GM19463 (cell line): ENCODE data around the gene SHANK2.
"Not testable (repeated sequence)": the region's sequence is repeated elsewhere in the genome, so short reads cannot be mapped to it uniquely, and the experiment has no call there.

ENCODE experiments used
- ATAC-seq: cut with Tn5 transposase; IDR thresholded peaks from one replicate; pipeline ENCODE4 v1.9.1; 2021; ENCODE audit warnings: mild to moderate bottlenecking, moderate library complexity; ENCODE audit not compliant: unreplicated experiment

The SHANK2 gene

DNA sequence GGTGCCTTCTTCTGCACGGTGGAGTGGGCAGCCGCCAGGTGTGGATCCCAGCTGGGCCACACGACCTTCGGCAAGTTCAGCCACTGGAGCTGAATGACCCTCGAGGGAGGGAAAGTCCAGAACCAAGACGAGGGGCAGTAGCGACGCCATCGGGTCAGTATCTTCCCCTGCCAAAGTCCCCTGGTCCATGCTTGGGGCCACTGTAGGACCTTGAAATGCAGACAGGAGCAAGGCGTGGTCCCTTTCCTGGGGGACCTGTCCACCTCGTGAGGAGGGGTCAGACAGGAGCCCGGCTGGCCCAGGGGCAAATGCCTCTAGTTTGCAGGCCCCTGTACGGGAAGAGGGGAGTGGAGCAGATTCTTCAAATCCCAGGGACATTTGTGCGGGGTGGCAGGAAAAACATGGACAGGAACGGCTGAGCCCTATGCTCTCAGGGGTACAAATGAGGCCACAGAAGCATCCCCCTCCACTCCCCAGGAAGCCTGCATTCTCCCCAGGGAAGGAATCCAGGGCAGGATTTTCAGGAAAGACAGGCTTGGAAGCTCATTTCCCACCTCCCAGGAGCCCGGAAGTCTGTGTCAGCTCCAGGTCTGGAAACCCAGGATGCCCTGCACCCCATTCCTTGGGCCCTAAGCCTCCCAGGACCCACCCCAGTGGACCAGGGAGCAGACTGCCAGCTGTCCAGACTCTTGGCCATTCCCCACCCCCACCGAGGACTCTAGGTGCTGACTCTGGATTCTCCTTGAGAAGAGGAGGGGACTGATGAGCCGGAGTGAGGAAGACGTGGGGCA, 6.6 kb downstream of the SHANK2 start:
- no peak for ATAC-seq

DNA sequence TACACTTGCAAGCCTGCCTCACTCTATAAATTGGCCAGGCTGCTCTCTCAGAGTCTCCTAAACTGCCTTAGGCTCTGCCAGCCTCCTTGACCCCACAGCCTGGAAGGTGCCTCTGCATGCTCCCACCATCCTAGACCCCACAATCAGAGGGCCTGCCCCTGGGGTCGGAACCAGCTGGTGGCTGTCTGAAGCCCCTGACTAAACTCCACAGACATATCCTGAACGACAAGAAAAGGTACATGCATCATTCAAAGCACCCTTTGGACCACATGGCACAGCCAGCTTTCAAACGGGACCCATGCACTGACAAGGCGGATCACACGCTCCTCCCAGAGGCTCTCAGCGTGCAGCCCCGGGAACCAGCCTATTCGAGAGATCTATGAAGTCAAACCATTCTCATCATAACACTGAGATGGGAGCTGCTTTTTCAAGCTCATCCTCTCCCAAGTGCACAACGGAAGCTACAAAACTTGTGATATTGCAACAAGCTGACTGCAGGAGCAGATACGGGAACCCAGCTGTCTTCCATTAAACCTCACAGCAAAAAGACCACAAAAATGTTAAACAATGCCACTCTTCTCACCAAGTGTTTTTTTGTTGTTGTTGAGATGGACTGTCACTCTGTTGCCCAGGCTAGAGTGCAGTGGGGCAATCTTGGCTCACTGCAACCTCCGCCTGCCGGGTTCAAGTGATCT, 8.1 kb downstream of the SHANK2 start:
- ATAC-seq: no peak

DNA sequence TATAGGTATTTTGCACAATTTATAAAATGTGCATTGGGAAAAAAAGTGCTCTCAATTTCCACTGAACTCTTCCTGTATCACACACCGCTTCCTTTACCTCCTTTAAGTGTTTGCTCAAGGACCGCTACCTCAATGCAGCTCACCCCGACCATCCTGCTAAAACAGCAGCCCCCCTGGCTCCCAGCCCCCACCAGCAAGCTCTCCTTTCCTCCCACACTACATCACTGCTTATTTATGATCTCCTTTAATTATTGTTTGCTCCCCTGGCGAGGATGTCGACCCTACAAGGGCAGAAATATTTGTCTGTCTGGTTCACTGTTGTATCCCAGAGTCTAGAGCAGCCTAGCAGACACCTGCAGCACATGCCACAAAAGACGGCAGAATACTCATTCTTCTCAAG, 10.0 kb downstream of the SHANK2 start:
- no peak for ATAC-seq

DNA sequence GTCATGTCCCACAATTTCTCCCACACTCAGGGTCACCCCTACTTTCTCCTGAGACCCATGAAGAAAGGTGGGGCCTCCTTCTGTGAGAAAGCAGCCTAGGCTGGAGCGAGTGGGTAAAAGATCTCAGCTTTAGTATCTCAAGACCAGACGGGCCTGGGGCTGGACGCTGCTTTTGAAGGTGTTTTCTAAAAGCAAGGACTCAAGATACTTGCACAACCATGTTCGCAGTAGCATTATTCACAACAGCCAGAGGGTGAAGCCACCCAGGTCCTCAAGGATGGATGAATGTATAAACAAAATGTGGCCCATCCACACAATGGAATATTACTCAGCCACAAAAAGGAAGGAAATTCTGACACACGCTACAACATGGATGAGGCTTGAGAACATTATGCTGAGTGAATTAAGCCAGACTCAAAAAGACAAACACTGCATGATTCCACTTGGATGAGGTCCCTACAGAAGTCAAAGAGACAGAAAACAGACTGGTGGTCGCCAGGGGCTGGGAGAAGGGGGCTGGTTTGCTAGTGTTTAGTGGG, 10.6 kb downstream of the SHANK2 start:
- no peak for ATAC-seq

DNA sequence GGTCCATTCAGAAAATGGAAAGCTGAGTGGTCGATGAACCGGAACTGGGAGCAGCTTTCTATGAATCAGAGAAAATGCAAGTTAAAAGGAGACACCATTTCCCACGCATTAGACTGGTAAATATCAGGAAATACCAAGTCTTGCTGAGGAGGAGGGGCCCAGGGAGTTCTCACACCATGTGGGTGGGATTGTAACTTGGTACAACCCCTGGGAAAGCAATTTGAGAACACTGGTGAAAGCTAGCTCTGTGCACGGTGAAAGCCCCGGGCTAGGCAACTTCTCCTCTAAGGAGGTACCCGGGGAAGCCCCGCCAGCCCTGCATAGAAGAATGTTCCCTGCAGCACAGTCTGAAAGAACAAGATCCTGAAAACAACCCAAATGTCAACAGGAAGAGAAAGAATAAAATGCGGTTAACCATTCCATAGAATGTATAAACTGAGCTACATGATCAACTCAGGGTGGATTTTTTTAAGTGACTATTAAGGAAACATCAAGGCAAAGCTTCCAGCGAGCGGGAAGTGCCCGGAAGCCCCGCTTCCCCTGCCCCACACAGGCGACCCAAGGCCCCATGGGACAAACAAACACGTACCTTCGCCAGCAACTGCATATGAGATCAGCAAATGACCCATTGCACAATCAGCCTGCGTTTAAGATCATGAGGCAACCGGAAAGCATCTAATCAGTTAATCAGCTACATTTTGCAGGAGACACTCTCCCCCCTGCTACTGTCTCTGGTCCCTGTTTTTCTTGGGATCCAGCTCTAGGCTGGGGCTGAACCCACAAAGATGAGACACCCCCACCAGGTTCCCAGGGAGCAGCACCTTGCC, 11.3 kb downstream of the SHANK2 start:
- peak; percentile 57 for ATAC-seq

DNA sequence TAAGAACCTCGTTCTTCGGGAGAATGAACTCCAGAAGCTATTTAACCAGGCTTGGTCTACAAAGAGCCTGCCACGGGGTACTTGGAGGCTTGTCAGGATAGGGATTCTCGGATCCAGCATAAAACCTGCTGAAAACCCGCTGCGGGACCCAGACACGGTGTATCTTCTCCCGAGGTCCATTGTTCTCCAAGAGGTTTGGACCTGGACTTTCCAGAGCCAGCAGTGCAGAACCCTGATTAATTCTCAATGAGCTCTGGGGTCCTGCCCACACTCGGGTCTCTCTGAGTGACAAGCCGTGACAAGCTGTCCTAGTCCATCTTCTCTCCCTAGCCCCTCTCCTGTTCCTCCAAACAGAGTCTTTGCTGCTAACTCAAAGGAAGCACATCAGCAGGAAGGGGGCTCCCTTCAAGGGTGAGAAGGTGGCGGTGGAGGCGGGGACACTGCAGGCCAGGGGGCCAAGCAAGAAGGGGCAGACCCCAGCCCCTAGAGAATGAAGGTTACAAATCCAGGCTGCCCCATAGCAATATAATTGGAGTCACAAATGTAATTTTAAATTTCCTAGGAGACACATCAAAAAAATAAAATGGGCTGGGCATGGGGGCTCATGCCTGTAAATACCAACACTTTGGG, 12.2 kb downstream of the SHANK2 start:
- no peak for ATAC-seq

DNA sequence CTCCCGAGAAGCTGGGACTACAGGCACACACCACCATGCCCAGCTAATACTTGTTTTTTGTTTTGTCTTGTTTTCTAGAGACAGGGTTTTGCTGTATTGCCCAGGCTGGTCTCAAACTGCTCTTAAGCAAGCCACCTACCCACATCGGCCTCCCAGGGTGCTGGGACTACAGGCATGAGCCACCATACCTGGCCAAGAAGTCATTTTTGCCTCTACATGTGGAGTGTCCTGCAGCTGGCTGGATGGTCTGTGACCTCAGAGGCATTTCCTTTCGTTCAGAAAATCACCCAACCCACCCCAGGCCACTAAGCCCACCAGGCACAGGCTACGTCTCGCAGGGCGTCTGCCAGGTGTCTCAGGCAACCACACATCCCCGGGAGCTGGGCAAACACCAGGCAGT, 12.8 kb downstream of the SHANK2 start:
- ATAC-seq: no peak

DNA sequence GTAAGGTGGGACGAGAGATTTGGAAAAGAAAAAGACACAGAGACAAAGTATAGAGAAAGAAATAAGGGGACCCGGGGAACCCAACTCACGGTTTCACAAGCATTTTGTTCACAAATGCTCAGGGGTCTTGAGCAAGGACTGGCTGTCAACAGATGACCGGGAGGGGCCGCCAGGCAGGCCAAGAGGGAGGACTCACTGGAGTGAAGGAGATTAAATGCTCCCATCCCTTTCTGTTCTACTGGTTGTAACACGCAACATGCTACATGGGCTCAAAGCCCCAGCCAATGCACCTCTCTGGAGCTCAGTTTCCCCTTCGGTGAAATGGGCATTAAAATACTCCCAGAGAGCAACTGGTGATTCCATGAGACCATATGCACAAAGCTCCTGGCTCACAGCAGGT, 13.4 kb downstream of the SHANK2 start:
- ATAC-seq: no peak

DNA sequence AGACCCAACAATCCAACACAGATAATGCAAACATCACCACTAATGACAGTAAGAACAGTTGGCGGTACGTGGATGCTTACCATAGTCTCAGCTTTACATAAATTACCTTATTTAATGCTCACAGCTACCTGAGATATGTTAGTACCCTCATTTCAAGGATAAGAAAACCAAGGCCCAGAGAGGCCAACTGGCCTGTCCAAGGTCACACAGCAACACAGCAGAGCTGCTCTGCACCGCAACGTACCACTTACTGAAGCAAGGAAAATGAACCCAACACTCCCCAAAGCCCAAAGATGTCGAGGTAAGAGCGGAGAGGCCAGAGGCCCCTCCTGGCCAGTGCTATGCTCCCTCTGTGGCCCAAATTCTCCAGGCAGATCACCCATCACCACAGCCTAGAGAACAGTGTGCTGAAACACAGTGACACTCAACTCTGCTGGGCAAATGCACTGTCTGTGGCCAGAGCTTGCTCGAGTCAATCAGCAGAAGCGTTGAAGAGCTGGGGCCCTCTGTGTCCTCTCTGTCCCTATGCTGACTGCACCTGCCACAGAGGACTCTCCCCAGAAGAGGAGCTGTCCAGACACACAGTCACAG, 14.0 kb downstream of the SHANK2 start:
- no peak for ATAC-seq

DNA sequence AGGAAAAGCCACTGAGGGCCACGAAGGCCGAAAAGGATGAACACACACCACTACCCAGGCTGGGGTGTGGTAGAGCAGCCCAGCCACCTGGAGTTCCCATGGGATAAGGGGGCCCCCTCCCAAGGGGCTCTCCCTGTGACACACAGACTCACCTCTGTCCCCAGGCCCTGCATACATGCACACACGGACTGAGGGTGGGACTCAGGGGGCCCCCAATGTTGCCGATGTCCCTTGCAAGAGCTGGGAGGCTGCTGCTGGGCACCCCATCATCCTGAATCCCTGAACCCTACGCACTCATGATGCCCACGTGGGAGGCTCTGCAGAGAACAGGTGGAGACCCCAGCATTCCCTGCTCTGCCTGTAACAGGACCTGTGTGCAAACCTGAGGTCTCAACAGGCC, 14.5 kb downstream of the SHANK2 start:
- ATAC-seq: no peak

DNA sequence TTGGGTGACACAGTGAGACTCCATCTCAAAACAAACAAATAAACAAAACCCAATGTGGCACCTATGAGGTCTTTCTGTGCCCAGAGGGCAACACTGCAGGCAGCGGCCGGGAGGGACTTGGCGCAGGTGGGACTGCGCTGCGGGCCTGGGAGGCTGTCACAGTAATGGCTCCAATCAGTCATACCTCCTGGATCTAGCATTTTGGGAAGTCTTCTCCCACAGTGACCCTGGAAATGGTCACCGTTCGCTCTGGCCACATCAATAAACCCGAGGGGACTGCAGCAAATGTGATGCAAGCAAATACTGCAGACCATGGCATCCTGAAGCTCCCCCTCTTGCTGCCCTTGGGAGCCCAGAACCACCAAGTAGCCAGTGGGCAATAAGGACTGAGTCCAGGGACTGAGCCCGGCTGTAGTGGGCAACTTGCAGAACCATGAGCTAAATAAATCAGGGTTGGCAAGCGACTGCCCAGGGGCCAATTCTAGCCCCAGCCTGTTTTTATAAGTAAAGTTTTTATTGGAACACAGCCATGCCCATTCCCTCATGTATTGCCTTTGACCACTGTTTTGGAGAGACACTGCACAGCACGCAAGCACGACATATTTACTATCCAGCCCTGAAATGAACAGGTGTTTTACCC, 15.4 kb downstream of the SHANK2 start:
- ATAC-seq: no peak

DNA sequence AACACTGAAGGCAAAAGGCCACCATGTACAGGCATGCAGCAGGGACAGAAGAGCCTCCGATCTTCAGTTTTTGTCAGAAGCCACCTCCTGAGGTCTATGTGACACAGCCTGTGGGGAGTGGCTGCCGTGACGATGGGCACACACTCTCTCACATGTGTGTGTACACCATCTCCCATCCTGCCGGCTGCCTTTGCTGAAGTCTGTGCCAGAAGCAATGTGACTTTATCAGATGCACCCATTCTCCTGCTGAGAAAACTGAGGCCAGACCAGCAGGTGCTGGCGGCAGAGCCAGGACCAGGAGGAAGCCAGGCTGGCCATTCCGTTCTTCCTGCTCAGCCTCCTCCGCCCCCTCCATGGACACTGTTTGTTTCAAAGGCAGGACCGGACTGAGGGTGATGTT, 16.7 kb downstream of the SHANK2 start:
- ATAC-seq: no peak

DNA sequence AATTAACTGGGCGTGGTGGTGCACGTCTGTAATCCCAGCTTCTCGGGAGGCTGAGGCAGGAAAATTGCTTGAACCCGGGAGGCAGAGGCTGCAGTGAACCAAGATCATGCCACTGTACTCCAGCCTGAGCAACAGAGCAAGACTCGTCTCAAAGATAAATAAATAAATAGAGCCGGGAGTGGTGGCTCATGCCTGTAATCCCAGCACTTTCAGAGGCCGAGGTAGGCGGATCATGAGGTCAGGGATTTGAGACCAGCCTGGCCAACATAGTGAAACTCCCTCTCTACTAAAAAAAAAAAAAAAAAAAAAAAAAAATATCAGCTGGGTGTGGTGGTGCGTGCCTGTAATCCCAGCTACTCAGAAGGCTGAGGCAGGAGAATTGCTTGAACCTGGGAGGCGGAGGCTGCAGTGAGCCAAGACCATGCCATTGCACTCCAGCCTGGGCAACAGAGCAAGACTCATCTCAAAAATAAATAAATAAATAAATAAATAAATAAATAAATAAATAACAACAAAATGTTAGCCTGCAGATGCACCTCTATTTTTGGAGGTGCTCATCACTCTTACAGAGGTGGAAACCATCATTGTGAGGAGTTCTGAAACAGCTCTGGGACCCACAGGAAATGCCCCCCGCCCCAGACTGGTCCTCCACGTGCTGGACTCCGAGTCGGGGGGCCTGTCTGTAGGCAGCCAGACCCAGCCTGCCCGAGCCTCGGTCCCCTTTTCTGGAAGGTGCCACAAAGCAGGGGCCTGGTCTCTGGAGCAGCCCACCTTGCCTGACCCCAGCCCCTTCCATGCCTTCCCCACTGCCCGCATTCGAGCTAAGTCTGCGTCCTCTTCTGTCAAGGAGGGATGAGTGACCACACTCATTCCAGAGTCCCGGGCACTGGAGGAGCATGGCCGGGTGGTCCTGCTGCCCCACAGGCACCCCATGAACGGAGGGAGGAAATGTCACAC, 18.2 kb downstream of the SHANK2 start:
- not testable (repeated sequence) for ATAC-seq

DNA sequence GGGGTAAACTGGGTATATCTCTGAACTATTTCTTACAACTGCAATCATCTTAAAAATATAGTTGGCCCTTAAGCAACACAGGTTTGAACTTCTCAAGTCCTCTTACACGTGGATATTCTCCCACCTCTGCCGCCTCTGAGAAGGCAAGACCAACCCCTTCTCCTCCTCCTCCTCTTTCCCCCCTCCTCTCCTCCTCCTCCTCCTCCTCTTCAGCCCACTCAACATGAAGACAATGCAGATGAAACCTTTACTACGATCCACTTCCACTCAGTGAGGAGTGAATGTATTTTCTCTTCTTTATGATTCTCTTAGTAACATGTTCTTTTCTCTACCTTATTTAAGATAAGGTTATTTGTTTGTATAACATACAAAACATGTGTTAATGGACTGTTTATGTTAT, 20.0 kb downstream of the SHANK2 start:
- no peak for ATAC-seq

DNA sequence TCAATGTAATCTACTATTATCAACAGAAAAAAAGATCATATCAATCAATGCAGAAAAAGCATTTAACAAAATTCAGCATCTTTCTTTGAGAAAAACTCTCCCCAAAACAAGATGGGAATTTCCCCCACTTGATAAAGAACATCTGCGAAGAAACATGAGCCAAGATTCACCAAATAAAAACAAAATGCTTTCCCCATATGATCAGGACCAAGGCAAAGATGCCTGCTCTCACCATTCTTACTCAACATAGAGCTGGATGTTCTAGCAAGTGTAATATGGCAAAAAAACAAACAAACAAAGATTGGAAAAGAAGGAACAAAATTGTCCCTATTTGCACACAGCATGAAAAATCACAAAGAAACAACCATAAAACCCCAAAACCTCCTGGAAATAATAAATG, 23.4 kb downstream of the SHANK2 start:
- no peak for ATAC-seq

DNA sequence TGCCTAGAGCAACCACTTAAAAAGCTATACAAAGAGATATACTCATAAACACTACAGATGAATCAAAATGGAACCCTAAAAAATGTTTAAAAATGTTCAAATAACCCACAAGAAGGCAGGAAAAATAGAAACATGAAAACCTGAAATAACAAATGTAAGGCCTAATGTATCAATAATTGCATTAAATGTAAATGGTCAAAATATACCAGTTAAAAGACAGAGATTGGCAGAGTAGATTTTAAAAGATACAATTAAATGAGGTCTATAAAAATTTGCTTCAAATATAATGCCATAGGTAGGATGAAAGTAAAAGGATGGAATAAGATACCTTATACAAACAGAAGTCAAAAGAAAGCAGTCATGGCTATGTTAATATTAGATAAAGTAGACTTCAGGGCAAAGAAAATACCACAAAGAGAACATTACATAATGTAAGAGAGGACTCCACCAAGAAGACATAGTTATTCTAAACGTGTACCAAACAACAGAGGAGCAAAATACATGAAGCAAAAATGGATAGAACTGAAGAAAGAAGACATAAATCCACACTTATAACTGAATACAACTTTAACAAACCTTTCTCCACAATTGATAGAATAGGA, 25.2 kb downstream of the SHANK2 start:
- ATAC-seq: no peak

DNA sequence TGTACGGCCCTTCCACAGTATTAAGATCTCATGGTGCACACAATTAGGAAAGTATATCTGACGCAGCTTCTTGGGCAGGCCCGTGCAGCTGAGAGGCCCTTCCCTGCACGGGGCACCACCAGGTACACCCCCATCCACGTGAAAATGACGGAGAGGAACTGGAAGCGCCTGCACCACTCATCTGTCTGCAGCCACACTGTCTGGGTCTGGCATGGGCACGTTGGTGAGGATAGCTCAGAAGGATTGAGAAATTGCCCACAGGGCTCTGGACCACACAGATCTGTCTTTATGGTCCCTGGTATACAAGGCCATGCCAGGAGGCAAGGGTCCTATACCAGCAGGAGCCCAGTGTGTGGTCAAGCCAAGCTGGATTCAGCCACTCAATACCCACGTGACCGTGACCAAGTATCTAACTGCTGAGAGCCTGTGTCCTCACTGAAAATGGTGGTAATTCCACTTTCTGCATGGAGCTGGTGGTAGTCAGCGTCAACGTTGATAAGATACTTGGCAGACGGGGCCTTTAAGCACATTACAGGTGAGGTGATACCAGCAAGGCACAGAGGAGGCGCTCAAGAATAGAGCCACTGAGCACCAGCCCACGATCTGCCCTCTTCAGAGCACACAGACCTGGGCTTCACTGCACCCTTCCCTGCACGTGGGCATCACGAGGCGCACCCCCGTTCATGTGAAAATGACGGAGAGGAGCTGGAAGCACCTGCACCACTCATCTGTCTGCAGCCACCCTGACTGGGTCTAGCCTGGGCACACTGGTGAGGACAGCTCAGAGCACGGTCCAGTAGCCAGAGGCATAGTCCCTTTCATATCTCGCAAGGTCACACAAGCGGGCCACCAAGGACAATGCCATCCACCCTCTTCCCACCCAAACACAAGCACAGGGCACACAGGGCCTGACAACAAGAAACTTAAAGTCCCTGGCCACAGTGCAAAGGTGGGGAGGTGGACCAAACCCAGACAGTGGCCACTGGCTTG, 28.4 kb downstream of the SHANK2 start:
- ATAC-seq: no peak

DNA sequence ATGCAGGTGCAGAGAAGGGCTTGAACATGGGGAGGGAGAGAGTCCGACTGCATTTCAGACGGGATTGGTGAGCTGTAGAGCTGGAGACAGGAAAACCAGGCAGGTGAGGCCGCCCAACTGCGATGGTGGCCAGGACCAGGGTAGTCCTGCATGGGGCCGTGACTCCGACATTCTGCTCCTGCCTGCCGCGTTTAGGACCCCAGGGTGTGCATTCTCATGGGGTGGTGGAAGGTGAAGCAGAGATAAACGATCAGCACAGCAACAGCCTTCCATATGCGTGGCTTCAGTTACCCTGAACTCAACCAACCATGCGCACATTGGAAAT, 29.3 kb downstream of the SHANK2 start:
- no peak for ATAC-seq
